ENCODE results near the gene TIGIT. TPM values are rescaled to one million over a fixed set of nuclear protein-coding genes. Genes with fewer than 3 reads are reported as not detected.

TIGIT gene
- not detected in 5 replicates for total RNA-seq (2022; extraction: Qiagen RNA extraction)

DNA sequence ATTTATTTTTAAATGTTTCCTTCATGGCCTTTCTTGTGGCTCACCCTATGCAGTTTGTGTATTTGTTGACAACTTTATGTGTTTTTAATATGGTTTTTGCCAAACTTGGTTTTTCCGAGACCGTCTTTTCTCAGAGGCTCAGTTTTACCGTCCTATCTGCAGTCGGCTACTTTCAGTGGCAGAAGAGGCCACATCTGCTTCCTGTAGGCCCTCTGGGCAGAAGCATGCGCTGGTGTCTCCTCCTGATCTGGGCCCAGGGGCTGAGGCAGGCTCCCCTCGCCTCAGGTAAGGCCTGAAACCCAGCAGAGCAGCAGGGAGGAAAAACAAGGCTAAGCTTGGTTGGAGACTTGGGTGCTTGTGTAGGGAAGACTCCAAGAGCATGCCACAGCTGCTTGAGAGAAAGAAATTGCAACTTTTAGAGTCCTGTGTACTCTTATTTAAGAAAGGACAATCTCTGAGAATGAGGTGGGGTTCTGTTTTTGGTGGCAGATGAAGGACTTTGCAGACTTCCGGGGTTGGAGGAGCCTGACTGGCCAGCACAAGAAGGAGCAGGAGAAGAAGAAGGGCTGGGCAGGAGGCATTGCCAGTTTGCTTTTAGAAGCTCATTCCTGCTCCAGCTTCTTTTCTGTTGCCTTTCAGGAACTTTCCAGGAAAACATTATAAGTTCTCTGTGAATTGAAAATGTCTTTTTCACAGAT lies at the start of gene TIGIT:
Gene TIGIT, plus strand, starts transcription at position 191 of the 698 bp plus-strand sequence. Its CDS starts 34 bp downstream, at position 225.

Other genes with a start within 250 kb of the TIGIT start
- 1.5 to 2.1 TPM (median 1.5 TPM) in 5 replicates for gene CCDC191, start 237.5 kb upstream of the TIGIT start, total RNA-seq (2022; extraction: Qiagen RNA extraction)
- gene QTRT2, start 237.3 kb upstream of the TIGIT start, total RNA-seq (2022; extraction: Qiagen RNA extraction): 20.8 to 25.1 TPM (median 23.2 TPM) in 5 replicates
- gene DRD3, start 115.0 kb upstream of the TIGIT start, total RNA-seq (2022; extraction: Qiagen RNA extraction): not detected in 5 replicates
- not detected in 5 replicates for gene ZNF80, start 56.5 kb upstream of the TIGIT start, total RNA-seq (2022; extraction: Qiagen RNA extraction)